GM12892 (cell line): Measurements from ENCODE around the gene SYNDIG1.

Source experiments
- DNase-seq: peaks from one replicate; pipeline ENCODE4 v3.0.0; 2011; ENCODE audit not compliant: insufficient read length
- FAIRE-seq: peaks from 2 replicates; lab custom pipeline; 2011; peaks lifted over from hg19 to GRCh38; lab: Jason Lieb, UNC
- POLR2A ChIP-seq: IDR thresholded peaks from 2 replicates; pipeline ENCODE4 v1.6.1; 2011; ENCODE audit warnings: low read depth, low read length, control low read depth
- POLR2AphosphoS5 ChIP-seq: IDR thresholded peaks from 2 replicates; pipeline ENCODE4 v1.6.1; 2011; ENCODE audit warnings: low read depth, low read length, control low read depth
- TAF1 ChIP-seq: IDR thresholded peaks from 2 replicates; pipeline ENCODE4 v1.6.1; 2011; ENCODE audit warnings: low read depth, mild to moderate bottlenecking, control low read depth, low read length, borderline replicate concordance

Gene SYNDIG1

GRCh38 chr20:24605937-24606455 is 136.6 kb downstream of the SYNDIG1 start:
- no peak for DNase-seq
- TF ChIP-seq TAF1: no peak
- TF ChIP-seq POLR2A: no peak
- no peak for TF ChIP-seq POLR2AphosphoS5
- FAIRE-seq: no peak

DNA sequence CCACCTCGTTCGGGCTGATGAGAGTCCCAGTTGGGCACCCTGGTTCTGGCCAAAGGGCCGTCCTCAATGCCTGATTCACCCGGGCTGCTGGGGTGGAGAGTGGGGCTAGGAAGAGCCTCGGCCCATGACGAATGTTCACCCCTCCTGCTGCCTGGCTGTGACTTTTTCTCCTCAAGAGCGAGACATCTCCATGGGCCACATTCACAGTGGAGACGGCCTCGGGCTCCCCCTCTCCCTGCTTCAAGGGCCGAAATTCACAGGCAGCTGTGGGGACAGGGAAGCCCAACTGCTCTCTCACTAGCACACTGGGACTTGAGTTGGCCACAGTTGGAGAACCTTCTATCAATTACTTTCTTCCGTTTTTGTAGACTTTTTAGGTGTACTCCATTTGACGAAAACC is 138.0 kb downstream of the SYNDIG1 start:
- no peak for DNase-seq

GRCh38 chr20:24608926-24609667 is 139.7 kb downstream of the SYNDIG1 start:
- no peak for DNase-seq
- TF ChIP-seq POLR2A: no peak
- no peak for TF ChIP-seq TAF1
- no peak for TF ChIP-seq POLR2AphosphoS5
- FAIRE-seq: no peak

More for the DNA sequence above, 138.0 kb downstream of the SYNDIG1 start:
- FAIRE-seq: no peak
- TF ChIP-seq POLR2AphosphoS5 (no peak), POLR2A (no peak), TAF1 (no peak)

DNA sequence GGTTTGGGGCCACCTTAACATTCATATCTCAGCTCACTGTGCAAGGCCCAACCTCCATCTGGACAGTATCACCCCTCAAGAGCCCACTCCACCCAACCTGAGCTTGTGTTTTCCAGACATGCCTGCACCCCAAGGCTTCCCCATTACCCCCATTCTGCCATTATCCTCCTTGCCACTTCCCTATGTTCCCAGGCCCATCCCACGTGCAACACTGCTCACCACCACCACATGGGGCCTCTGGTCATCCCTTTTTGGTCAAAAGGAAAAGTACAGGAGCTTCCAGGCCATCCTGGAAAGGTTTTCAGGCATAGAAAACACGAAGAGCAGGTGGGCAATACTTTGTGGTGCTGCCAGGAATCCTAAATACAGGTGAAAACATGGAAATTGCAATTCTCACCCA is 140.3 kb downstream of the SYNDIG1 start:
- no peak for DNase-seq
- FAIRE-seq: no peak
- TF ChIP-seq TAF1 (no peak), POLR2AphosphoS5 (no peak), POLR2A (no peak)

GRCh38 chr20:24610341-24611115 is 141.1 kb downstream of the SYNDIG1 start:
- DNase-seq: no peak
- FAIRE-seq: no peak
- TF ChIP-seq TAF1 (no peak), POLR2A (no peak), POLR2AphosphoS5 (no peak)

- DNase-seq: no peak
- no peak for TF ChIP-seq POLR2AphosphoS5
- no peak for TF ChIP-seq TAF1
- no peak for TF ChIP-seq POLR2A
- no peak for FAIRE-seq
These were observed 142.1 kb downstream of the SYNDIG1 start for GRCh38 chr20:24611360-24612140.

- TF ChIP-seq TAF1 (no peak), POLR2A (no peak), POLR2AphosphoS5 (no peak)
- FAIRE-seq (no peak), DNase-seq (no peak)
These were observed 143.7 kb downstream of the SYNDIG1 start for GRCh38 chr20:24612799-24613775.

DNA sequence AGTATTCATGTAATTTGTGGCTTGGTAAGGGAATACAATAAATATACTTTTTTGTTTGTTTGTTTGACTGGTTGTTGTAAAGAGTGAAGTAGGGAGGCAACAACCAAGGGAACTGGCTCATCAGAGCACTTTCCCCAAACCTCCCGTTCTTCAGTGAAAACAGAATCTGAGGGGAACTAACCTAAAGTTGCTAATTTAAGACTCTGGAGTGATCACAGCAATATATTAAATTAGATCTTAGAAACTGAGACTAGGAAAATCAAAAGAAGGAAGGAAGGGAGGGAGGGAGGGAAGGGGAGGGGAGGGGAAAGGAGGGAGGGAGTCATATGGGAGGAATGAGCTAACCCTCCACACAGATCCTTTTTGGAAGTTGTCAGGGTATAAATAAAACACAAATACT is 144.9 kb downstream of the SYNDIG1 start:
- no peak for FAIRE-seq

GRCh38 chr20:24615353-24615752 is 145.9 kb downstream of the SYNDIG1 start:
- FAIRE-seq: no peak
- TF ChIP-seq TAF1: no peak
- TF ChIP-seq POLR2A: no peak
- TF ChIP-seq POLR2AphosphoS5: no peak
- no peak for DNase-seq

More for the DNA sequence above, 144.9 kb downstream of the SYNDIG1 start:
- no peak for DNase-seq
- no peak for TF ChIP-seq TAF1
- no peak for TF ChIP-seq POLR2A
- TF ChIP-seq POLR2AphosphoS5: no peak

GRCh38 chr20:24616258-24617079 is 147.0 kb downstream of the SYNDIG1 start:
- TF ChIP-seq POLR2A: no peak
- TF ChIP-seq POLR2AphosphoS5: no peak
- TF ChIP-seq TAF1: no peak
- DNase-seq (no peak), FAIRE-seq (no peak)
